Vagina (tissue), 2 donors: ENCODE measurements around the gene LDLRAD4.

Experiments used
- CTCF ChIP-seq, 3 experiments: fragments of 450-650 bp in 2 of 3; fragments of 200-600 bp in 1 of 3; sonication (generic) in 1 of 3; IDR thresholded peaks; one replicate each; pipeline ENCODE4 v1.5.1; 2017 to 2019; ENCODE audit warnings: antibody characterized with exemption in 3 of 3, mild to moderate bottlenecking in 2 of 3, moderate library complexity in 2 of 3
- POLR2A ChIP-seq, 2 donors: fragments of 450-650 bp; IDR thresholded peaks; one replicate each; pipeline ENCODE4 v1.6.1; 2017; ENCODE audit warnings: antibody characterized with exemption in 2 of 2, mild to moderate bottlenecking in 2 of 2, moderate library complexity in 2 of 2

- TF ChIP-seq CTCF (IDR thresholded peaks at IDR 0.05) = no peak
- TF ChIP-seq POLR2A (IDR thresholded peaks at IDR 0.05) = no peak
Observed at GRCh38 chr18:13502585-13502984, 284.0 kb downstream of the LDLRAD4 start.
